ENCODE results near the gene CNTNAP2. TPM values are rescaled to one million over a fixed set of nuclear protein-coding genes. Genes with fewer than 3 reads are reported as not detected.
"Not testable (repeated sequence)": the region's sequence is repeated elsewhere in the genome, so short reads cannot be mapped to it uniquely, and the experiment has no call there.

The CNTNAP2 gene
- total RNA-seq, 4 donors from 2014 or later: 0.91 to 16.0 TPM; not detected in 2

- Histone ChIP-seq H3K27ac (no peak overlapping the region), H3K4me1 (no peaks in the 10 kb centered on the region), H3K4me3 (no peak overlapping the region), H3K9me3 (no peaks in the 10 kb centered on the region), H3K36me3 (no peaks in the 10 kb centered on the region), H3K27me3 (no peaks in the 10 kb centered on the region)
- TF ChIP-seq, protein P1, sequence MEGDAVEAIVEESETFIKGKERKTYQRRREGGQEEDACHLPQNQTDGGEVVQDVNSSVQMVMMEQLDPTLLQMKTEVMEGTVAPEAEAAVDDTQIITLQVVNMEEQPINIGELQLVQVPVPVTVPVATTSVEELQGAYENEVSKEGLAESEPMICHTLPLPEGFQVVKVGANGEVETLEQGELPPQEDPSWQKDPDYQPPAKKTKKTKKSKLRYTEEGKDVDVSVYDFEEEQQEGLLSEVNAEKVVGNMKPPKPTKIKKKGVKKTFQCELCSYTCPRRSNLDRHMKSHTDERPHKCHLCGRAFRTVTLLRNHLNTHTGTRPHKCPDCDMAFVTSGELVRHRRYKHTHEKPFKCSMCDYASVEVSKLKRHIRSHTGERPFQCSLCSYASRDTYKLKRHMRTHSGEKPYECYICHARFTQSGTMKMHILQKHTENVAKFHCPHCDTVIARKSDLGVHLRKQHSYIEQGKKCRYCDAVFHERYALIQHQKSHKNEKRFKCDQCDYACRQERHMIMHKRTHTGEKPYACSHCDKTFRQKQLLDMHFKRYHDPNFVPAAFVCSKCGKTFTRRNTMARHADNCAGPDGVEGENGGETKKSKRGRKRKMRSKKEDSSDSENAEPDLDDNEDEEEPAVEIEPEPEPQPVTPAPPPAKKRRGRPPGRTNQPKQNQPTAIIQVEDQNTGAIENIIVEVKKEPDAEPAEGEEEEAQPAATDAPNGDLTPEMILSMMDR (IDR thresholded peaks at IDR 0.05): no peak
- no peak for TF ChIP-seq POLR2A (IDR thresholded peaks at IDR 0.05)
- DNase-seq: no peak
- intact Hi-C loops (cut with DNase I; ENCODE audit: low total_unique reads): no loop called here
Observed at GRCh38 chr7:146889806-146890555, 773.4 kb downstream of the CNTNAP2 start.

GRCh38 chr7:146892151-146892550 is 775.5 kb downstream of the CNTNAP2 start:
- Histone ChIP-seq H3K36me3 (no peaks in the 10 kb centered on the region), H3K4me3 (no peak overlapping the region), H3K9me3 (no peaks in the 10 kb centered on the region), H3K27me3 (no peaks in the 10 kb centered on the region), H3K27ac (no peak overlapping the region), H3K4me1 (no peaks in the 10 kb centered on the region)
- intact Hi-C loops (cut with DNase I; ENCODE audit: low total_unique reads): no loop called here
- TF ChIP-seq POLR2A (IDR thresholded peaks at IDR 0.05): no peak
- TF ChIP-seq, protein P1 (IDR thresholded peaks at IDR 0.05): no peak
- no peak for DNase-seq

DNA sequence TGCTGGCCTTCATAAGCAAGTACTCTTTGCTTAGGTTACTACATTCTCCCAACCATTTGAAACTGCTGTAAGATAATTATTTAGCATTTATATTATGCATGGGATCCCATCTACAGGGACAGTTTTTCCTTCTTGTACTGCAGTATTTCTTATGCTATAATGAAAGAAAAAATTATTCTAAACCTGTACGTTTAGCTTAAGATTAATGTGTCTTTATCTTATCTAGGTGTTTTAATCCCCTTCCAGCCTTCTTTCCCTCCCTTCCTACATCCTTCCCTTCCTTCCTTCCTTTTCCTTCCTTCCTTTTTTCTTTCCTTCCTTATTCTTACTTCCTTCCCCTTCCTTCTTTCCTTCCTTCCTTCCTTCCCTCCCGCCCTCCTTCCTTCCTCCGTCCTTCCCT is 778.3 kb downstream of the CNTNAP2 start:
- TF ChIP-seq, protein P1 (IDR thresholded peaks at IDR 0.05): no peak
- TF ChIP-seq POLR2A (IDR thresholded peaks at IDR 0.05): no peak
- H3K4me1 ChIP-seq: no peaks in the 10 kb centered on the region
- DNase-seq: no peak
- no peaks in the 10 kb centered on the region for H3K9me3 ChIP-seq
- intact Hi-C loops (cut with DNase I; ENCODE audit: low total_unique reads): no loop called here
- no peaks in the 10 kb centered on the region for H3K36me3 ChIP-seq
- no peak overlapping the region for H3K4me3 ChIP-seq
- H3K27ac ChIP-seq: no peak overlapping the region
- H3K27me3 ChIP-seq: no peaks in the 10 kb centered on the region

DNA sequence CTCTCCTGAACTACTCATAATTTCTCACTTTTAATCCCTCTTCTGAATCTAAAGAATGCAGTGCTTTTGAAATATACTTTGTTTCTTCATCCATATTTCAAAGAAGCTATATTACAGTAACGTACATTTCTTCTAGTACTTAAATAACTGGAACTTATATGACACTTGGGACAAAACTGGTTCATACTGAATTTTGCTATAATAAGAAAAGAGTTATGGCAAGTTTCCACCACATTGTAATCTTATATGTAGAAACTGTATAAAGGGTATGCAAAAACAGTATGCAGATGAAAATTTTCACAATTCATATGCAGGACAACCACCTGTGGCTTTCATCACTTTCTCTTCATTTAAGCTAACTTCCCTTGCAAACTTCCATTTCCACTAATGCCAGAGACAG is 785.7 kb downstream of the CNTNAP2 start:
- intact Hi-C loops (cut with DNase I; ENCODE audit: low total_unique reads): no loop called here
- TF ChIP-seq, protein P1 (IDR thresholded peaks at IDR 0.05): no peak
- TF ChIP-seq POLR2A (IDR thresholded peaks at IDR 0.05): no peak
- H3K27me3 ChIP-seq: no peaks in the 10 kb centered on the region
- DNase-seq: no peak
- H3K9me3 ChIP-seq: no peaks in the 10 kb centered on the region
- no peaks in the 10 kb centered on the region for H3K36me3 ChIP-seq
- no peaks in the 10 kb centered on the region for H3K4me1 ChIP-seq
- H3K27ac ChIP-seq: no peak overlapping the region
- H3K4me3 ChIP-seq: no peak overlapping the region

DNA sequence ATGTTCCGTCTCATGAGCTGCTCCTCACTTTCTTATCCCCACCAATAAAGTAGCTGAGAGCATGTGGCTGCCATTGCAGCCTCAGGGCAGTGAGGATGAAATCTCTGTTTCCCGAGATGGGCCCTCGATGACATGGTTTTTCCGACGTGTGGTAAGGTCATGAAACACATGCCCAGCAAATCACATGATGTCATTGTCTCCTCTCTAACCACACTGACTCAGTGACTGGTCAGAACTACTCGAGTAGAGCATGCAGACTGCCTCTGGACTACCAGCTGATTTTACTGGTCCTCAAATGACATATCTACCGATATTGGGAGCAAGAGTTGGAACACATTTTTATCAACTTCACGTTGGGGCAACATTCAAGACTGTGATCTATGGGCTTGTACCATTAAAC is 786.1 kb downstream of the CNTNAP2 start:
- Histone ChIP-seq H3K27me3 (no peaks in the 10 kb centered on the region), H3K27ac (no peak overlapping the region), H3K4me3 (no peak overlapping the region), H3K4me1 (no peaks in the 10 kb centered on the region), H3K9me3 (no peaks in the 10 kb centered on the region), H3K36me3 (no peaks in the 10 kb centered on the region)
- intact Hi-C loops (cut with DNase I; ENCODE audit: low total_unique reads): no loop called here
- TF ChIP-seq, protein P1 (IDR thresholded peaks at IDR 0.05): no peak
- TF ChIP-seq POLR2A (IDR thresholded peaks at IDR 0.05): no peak
- no peak for DNase-seq

- H3K36me3 ChIP-seq; H3K4me1 ChIP-seq; DNase-seq; intact Hi-C loops (cut with DNase I; ENCODE audit: low total_unique reads); H3K27me3 ChIP-seq; H3K9me3 ChIP-seq; H3K27ac ChIP-seq; H3K4me3 ChIP-seq: not testable (repeated sequence)
Observed at GRCh38 chr7:146905746-146906145, 789.1 kb downstream of the CNTNAP2 start.

Data from uterus (tissue), 4 donors.